ENCODE results near the gene GINS1.

The GINS1 gene

GRCh38 chr20:25453035-25453810 lies 45.8 kb downstream of the GINS1 start:
- in situ Hi-C loops (cut with HindIII; ENCODE audit: low sequenced_read_pairs): no loop called here

GRCh38 chr20:25454153-25454900 lies 46.9 kb downstream of the GINS1 start:
- in situ Hi-C loops (cut with HindIII; ENCODE audit: low sequenced_read_pairs): no loop called here

GRCh38 chr20:25457886-25458680 lies 50.6 kb downstream of the GINS1 start:
- in situ Hi-C loops (cut with HindIII; ENCODE audit: low sequenced_read_pairs): no loop called here

- in situ Hi-C loops (cut with HindIII; ENCODE audit: low sequenced_read_pairs): no loop called here
Measured at GRCh38 chr20:25459111-25459830, 51.8 kb downstream of the GINS1 start.

GRCh38 chr20:25459916-25460535 lies 52.6 kb downstream of the GINS1 start:
- in situ Hi-C loops (cut with HindIII; ENCODE audit: low sequenced_read_pairs): no loop called here

GRCh38 chr20:25460566-25461280 lies 53.2 kb downstream of the GINS1 start:
- in situ Hi-C loops (cut with HindIII; ENCODE audit: low sequenced_read_pairs): no loop called here

- in situ Hi-C loops (cut with HindIII; ENCODE audit: low sequenced_read_pairs): no loop called here
Measured at GRCh38 chr20:25461281-25461650, 53.8 kb downstream of the GINS1 start.

- in situ Hi-C loops (cut with HindIII; ENCODE audit: low sequenced_read_pairs): no loop called here
Measured at GRCh38 chr20:25461786-25462545, 54.5 kb downstream of the GINS1 start.

GRCh38 chr20:25464501-25465242 lies 57.2 kb downstream of the GINS1 start:
- in situ Hi-C loops (cut with HindIII; ENCODE audit: low sequenced_read_pairs): no loop called here

- in situ Hi-C loops (cut with HindIII; ENCODE audit: low sequenced_read_pairs): no loop called here
Measured at GRCh38 chr20:25465243-25466135, 58.0 kb downstream of the GINS1 start.

- in situ Hi-C loops (cut with HindIII; ENCODE audit: low sequenced_read_pairs): no loop called here
Measured at GRCh38 chr20:25466846-25467245, 59.4 kb downstream of the GINS1 start.

GRCh38 chr20:25467441-25467840 lies 60.0 kb downstream of the GINS1 start:
- in situ Hi-C loops (cut with HindIII; ENCODE audit: low sequenced_read_pairs): no loop called here

GRCh38 chr20:25468126-25469075 lies 60.9 kb downstream of the GINS1 start:
- in situ Hi-C loops (cut with HindIII; ENCODE audit: low sequenced_read_pairs): no loop called here

- in situ Hi-C loops (cut with HindIII; ENCODE audit: low sequenced_read_pairs): no loop called here
Measured at GRCh38 chr20:25469558-25469957, 62.1 kb downstream of the GINS1 start.

GRCh38 chr20:25470045-25470444 lies 62.6 kb downstream of the GINS1 start:
- in situ Hi-C loops (cut with HindIII; ENCODE audit: low sequenced_read_pairs): no loop called here

GRCh38 chr20:25471020-25471419 lies 63.5 kb downstream of the GINS1 start:
- in situ Hi-C loops (cut with HindIII; ENCODE audit: low sequenced_read_pairs): no loop called here
